Progenitor cell of endocrine pancreas (in vitro differentiated cells): ENCODE results near the gene AKAP3. TPM values are rescaled to one million over a fixed set of nuclear protein-coding genes. Genes with fewer than 3 reads are reported as not detected.
A peak's percentile ranks its signal among the peaks of the same experiment; 100 is the strongest.

ENCODE experiments used
- DNase-seq: peaks from one replicate; pipeline ENCODE4 v3.0.0; 2021; ENCODE audit warnings: low spot score; ENCODE audit not compliant: unreplicated experiment
- H3K27ac Mint-ChIP-seq: 2 replicates; pipeline ENCODE4 v1.8.0; 2021; ENCODE audit warnings: mild to moderate bottlenecking, moderate library complexity, mixed read lengths
- H3K27me3 Mint-ChIP-seq: 2 replicates; pipeline ENCODE4 v1.8.0; 2021; ENCODE audit warnings: mixed read lengths
- H3K36me3 Mint-ChIP-seq: 2 replicates; pipeline ENCODE4 v1.8.0; 2022; ENCODE audit warnings: mixed read lengths; ENCODE audit not compliant: insufficient read depth
- H3K4me1 Mint-ChIP-seq: 2 replicates; pipeline ENCODE4 v1.8.0; 2021; ENCODE audit warnings: low read depth, mixed read lengths
- H3K4me3 Mint-ChIP-seq: 2 replicates; pipeline ENCODE4 v1.8.0; 2021; ENCODE audit warnings: low read depth, mild to moderate bottlenecking, moderate library complexity, mixed read lengths
- H3K9me3 Mint-ChIP-seq: 2 replicates; pipeline ENCODE4 v1.8.0; 2021; ENCODE audit warnings: low read depth, mixed read lengths
- CTCF ChIP-seq: fragments of 200-600 bp; sonication (generic); IDR thresholded peaks from one replicate; pipeline ENCODE4 v1.5.0; 2021; ENCODE audit warnings: antibody characterized with exemption, mild to moderate bottlenecking; ENCODE audit not compliant: unreplicated experiment
- total RNA-seq: library from RNA; stranded (reverse); gene quantifications from 2 replicates; pipeline ENCODE4 v1.2.1, GENCODE V29; 2021

Gene AKAP3
- total RNA-seq, 1 donor from 2014 or later = 3.3 TPM

GRCh38 chr12:4665236-4665635 lies 16.4 kb upstream of the AKAP3 start:
- H3K27me3 Mint-ChIP-seq = no peaks in the 10 kb centered on the region
- H3K4me1 Mint-ChIP-seq = no peaks in the 10 kb centered on the region
- H3K9me3 Mint-ChIP-seq = no peaks in the 10 kb centered on the region
- no peak overlapping the region for H3K27ac Mint-ChIP-seq
- no peak overlapping the region for H3K4me3 Mint-ChIP-seq
- DNase-seq = no peak
- TF ChIP-seq CTCF = no peak
- H3K36me3 Mint-ChIP-seq = peaks cover 53% of the 10 kb centered on the region

DNA sequence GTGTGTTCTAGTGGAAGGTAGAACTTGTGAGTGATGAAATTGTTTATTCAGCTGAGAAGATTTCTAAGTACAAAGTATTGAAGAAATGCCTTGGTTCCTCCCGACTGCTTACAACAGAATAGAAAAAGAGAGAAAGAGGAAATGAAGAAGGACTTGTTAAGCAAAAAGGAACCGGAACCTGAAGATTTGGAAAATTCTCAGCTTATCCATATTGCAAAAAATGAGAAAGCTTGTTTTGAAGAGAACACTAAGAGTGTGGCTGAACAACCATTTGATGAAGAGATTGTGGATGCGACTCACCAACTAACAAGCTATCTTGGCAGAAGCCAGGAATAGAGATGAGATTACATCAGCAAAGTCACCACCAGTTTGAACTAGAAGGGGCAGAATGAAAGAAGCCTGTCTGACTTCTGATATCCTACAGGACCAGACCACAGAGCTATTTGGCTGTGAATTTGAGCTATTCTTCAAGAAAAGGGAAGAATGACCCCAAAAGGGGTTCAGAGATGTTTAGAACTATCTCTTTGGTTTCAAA lies 15.2 kb upstream of the AKAP3 start:
- Mint-ChIP-seq H3K4me1 (no peaks in the 10 kb centered on the region), H3K9me3 (no peaks in the 10 kb centered on the region), H3K27me3 (no peaks in the 10 kb centered on the region), H3K27ac (no peak overlapping the region), H3K36me3 (peaks cover 44% of the 10 kb centered on the region), H3K4me3 (no peak overlapping the region)
- TF ChIP-seq CTCF = no peak
- no peak for DNase-seq

DNA sequence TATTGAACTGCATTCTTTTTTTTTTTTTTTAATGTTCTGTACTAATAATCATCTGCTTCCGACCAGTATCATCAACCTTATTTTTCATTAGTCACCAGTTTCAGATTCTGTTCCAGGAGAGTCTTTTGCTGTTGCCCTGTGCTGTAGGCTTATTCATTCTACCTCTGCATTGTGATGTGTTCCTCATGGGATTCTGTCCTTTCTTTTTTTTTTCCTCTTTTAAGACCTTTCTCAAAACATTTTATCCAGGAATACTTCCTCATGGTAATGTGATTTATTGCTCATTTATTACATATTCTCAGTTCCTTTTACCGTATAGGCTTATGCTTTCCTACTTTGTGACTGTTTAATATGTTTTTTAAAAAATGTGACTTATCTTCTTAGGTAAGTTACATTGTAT lies 4.8 kb upstream of the AKAP3 start:
- Mint-ChIP-seq H3K9me3 (no peaks in the 10 kb centered on the region), H3K4me1 (peaks cover 15% of the 10 kb centered on the region), H3K27me3 (no peaks in the 10 kb centered on the region), H3K27ac (no peak overlapping the region), H3K36me3 (peaks cover 7% of the 10 kb centered on the region), H3K4me3 (no peak overlapping the region)
- no peak for DNase-seq
- TF ChIP-seq CTCF = no peak

GRCh38 chr12:4653257-4653656 lies 4.4 kb upstream of the AKAP3 start:
- Mint-ChIP-seq H3K27ac (no peak overlapping the region), H3K9me3 (no peaks in the 10 kb centered on the region), H3K4me1 (peaks cover 15% of the 10 kb centered on the region), H3K27me3 (no peaks in the 10 kb centered on the region), H3K36me3 (peaks cover 7% of the 10 kb centered on the region), H3K4me3 (no peak overlapping the region)
- no peak for DNase-seq
- no peak for TF ChIP-seq CTCF

DNA sequence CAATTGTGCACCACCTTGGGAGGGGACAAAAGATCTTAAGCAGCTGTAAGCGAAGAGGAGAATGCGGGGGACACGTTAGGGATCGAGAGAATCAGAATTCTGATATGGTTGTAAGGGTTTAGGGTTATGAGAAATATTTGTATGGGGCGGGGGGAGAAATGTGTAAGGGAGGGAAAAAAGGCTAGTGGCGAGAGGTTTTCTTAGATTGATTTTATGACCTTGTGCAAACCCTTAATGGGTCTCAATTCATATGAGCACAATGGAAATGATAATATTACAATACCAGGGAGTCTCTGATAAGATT lies 459 bp upstream of the AKAP3 start:
- no peak for TF ChIP-seq CTCF
- no peaks in the 10 kb centered on the region for H3K36me3 Mint-ChIP-seq
- peak overlapping the region; percentile 91 for H3K4me3 Mint-ChIP-seq
- DNase-seq = no peak
- H3K4me1 Mint-ChIP-seq = peaks cover 25% of the 10 kb centered on the region
- peak overlapping the region; percentile 99 for H3K27ac Mint-ChIP-seq
- no peaks in the 10 kb centered on the region for H3K9me3 Mint-ChIP-seq
- H3K27me3 Mint-ChIP-seq = no peaks in the 10 kb centered on the region
